A549 (cell line): Measurements from ENCODE around the gene CTAGE15.
"Not testable (repeated sequence)": the region's sequence is repeated elsewhere in the genome, so short reads cannot be mapped to it uniquely, and the experiment has no call there.

ENCODE experiments used
- EP300 ChIP-seq, 2 experiments: fragments of >200 bp; sonication (Bioruptor Twin); formaldehyde crosslinking; IDR thresholded peaks; 2 replicates in 1 of 2; 3 replicates in 1 of 2; pipeline ENCODE4 v1.6.1; 2016 to 2017
- HDAC2 ChIP-seq: fragments of 200-600 bp; sonication (generic); IDR thresholded peaks from 2 replicates; pipeline ENCODE4 v1.6.1; 2016
- POLR2A ChIP-seq: IDR thresholded peaks from 2 replicates; pipeline ENCODE4 v1.6.1; 2012; ENCODE audit warnings: mild to moderate bottlenecking, low read length
- POLR2AphosphoS2 ChIP-seq: conservative IDR thresholded peaks from 2 replicates; pipeline ENCODE4 v1.6.1; 2012; ENCODE audit warnings: low read length, improper control_type of control experiment, inconsistent platforms
- RAD21 ChIP-seq, 2 experiments: fragments of >200 bp in 1 of 2; sonication (Bioruptor Twin) in 1 of 2; formaldehyde crosslinking in 1 of 2; IDR thresholded peaks in 1 of 2; conservative IDR thresholded peaks in 1 of 2; 2 replicates in 1 of 2; 3 replicates in 1 of 2; pipeline ENCODE4 v1.6.1; 2012 to 2018; ENCODE audit warnings: inconsistent platforms in 1 of 2
- TF ChIP-seq, protein P1 (sequence below): fragments of >200 bp; sonication (Bioruptor Twin); formaldehyde crosslinking; IDR thresholded peaks from 3 replicates; pipeline ENCODE4 v1.5.1; 2016

DNA sequence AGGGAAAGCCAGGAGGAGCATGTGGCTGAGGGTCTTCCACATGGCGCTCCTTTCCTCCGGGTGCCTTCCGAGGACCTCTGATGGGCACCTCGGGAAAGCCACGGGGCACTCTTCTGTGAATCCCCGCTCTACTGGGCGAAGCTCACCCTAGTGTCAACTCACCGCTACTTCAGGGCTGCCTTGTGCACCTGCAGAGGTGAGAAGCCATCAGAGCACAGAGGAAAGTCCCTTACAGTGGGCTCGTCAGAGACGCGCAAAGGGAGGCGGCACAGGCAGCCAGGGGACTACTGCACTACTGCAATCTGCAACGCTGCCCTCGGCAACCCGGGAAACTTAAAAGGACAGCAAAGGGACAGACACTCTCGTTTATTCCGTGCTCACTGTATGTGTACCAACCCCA is 50.5 kb downstream of the CTAGE15 start:
- not testable (repeated sequence) for TF ChIP-seq EP300 (IDR thresholded peaks at IDR 0.05); POLR2AphosphoS2; HDAC2; POLR2A; RAD21 (conservative IDR thresholded peaks at IDR 0.05 in 1 of 2, IDR thresholded peaks at IDR 0.05 in 1 of 2)
- TF ChIP-seq, protein P1, sequence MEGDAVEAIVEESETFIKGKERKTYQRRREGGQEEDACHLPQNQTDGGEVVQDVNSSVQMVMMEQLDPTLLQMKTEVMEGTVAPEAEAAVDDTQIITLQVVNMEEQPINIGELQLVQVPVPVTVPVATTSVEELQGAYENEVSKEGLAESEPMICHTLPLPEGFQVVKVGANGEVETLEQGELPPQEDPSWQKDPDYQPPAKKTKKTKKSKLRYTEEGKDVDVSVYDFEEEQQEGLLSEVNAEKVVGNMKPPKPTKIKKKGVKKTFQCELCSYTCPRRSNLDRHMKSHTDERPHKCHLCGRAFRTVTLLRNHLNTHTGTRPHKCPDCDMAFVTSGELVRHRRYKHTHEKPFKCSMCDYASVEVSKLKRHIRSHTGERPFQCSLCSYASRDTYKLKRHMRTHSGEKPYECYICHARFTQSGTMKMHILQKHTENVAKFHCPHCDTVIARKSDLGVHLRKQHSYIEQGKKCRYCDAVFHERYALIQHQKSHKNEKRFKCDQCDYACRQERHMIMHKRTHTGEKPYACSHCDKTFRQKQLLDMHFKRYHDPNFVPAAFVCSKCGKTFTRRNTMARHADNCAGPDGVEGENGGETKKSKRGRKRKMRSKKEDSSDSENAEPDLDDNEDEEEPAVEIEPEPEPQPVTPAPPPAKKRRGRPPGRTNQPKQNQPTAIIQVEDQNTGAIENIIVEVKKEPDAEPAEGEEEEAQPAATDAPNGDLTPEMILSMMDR = not testable (repeated sequence)
